Subcutaneous abdominal adipose tissue (tissue), 5 donors: ENCODE data around the gene RPS6KA5.

Source experiments
- H3K27ac ChIP-seq: one replicate; pipeline ENCODE4 v1.7.0; 2013; ENCODE audit warnings: low read depth, mild to moderate bottlenecking, inconsistent platforms, low read length, moderate library complexity
- H3K27me3 ChIP-seq, 5 donors: one replicate each; pipeline ENCODE4 v1.7.0; 2013; ENCODE audit warnings: low read length in 5 of 5, inconsistent platforms in 1 of 5; ENCODE audit not compliant: control insufficient read depth in 5 of 5, insufficient read depth in 4 of 5
- H3K36me3 ChIP-seq, 5 donors: one replicate each; pipeline ENCODE4 v1.7.0; 2013; ENCODE audit warnings: low read length in 5 of 5; ENCODE audit not compliant: control insufficient read depth in 5 of 5, insufficient read depth in 5 of 5
- H3K4me1 ChIP-seq, 5 donors: one replicate each; pipeline ENCODE4 v1.7.0; 2013; ENCODE audit warnings: low read length in 5 of 5, mild to moderate bottlenecking in 3 of 5, moderate library complexity in 1 of 5; ENCODE audit not compliant: control insufficient read depth in 5 of 5, insufficient read depth in 5 of 5
- H3K4me3 ChIP-seq, 5 donors: one replicate each; pipeline ENCODE4 v1.7.0; 2013; ENCODE audit warnings: low read length in 5 of 5, low read depth in 1 of 5
- H3K9ac ChIP-seq, 5 donors: one replicate each; pipeline ENCODE4 v1.7.0; 2013; ENCODE audit warnings: low read length in 5 of 5, mild to moderate bottlenecking in 4 of 5, moderate library complexity in 3 of 5
- H3K9me3 ChIP-seq, 5 donors: one replicate each; pipeline ENCODE4 v1.7.0; 2013; ENCODE audit warnings: low read length in 5 of 5; ENCODE audit not compliant: control insufficient read depth in 5 of 5
- donor health status: healthy.
- donor health status: healthy.
- donor health status: healthy.
- donor health status: healthy.
- donor health status: healthy.

RPS6KA5 gene

GRCh38 chr14:90819734-90820393 is 240.6 kb downstream of the RPS6KA5 start:
- no peak overlapping the region for H3K4me3 ChIP-seq
- H3K9ac ChIP-seq, result no peak overlapping the region
- no peaks in the 10 kb centered on the region for H3K36me3 ChIP-seq
- H3K4me1 ChIP-seq, result peaks cover 2 to 22% (median 16%) of the 10 kb centered on the region in 5 donors
- peaks cover 0 to 10% (median 4%) of the 10 kb centered on the region in 5 donors for H3K9me3 ChIP-seq
- H3K27ac ChIP-seq, result no peak overlapping the region
- H3K27me3 ChIP-seq, result no peaks in the 10 kb centered on the region

- H3K9me3 ChIP-seq, result peaks cover 0 to 6% (median under 1%) of the 10 kb centered on the region in 5 donors
- H3K4me3 ChIP-seq, result no peak overlapping the region
- no peak overlapping the region for H3K27ac ChIP-seq
- peaks cover 2 to 30% (median 23%) of the 10 kb centered on the region in 5 donors for H3K4me1 ChIP-seq
- no peaks in the 10 kb centered on the region for H3K36me3 ChIP-seq
- H3K9ac ChIP-seq, result peak overlapping the region in 2 of 5 donors; percentile 27 to 47
- no peaks in the 10 kb centered on the region for H3K27me3 ChIP-seq
Observed at GRCh38 chr14:90818715-90819114, 241.7 kb downstream of the RPS6KA5 start.

GRCh38 chr14:90816681-90817436 is 243.6 kb downstream of the RPS6KA5 start:
- Histone ChIP-seq H3K27ac (no peak overlapping the region), H3K36me3 (no peaks in the 10 kb centered on the region), H3K9ac (peak overlapping the region in 1 of 5 donors; percentile 47), H3K27me3 (no peaks in the 10 kb centered on the region), H3K9me3 (no peaks in the 10 kb centered on the region), H3K4me3 (no peak overlapping the region), H3K4me1 (peaks cover 2 to 30% (median 23%) of the 10 kb centered on the region in 5 donors)

- H3K9me3 ChIP-seq, result no peaks in the 10 kb centered on the region
- H3K27ac ChIP-seq, result no peak within 1 kb of the TSS
- H3K4me1 ChIP-seq, result peaks cover 2 to 30% (median 23%) of the 10 kb centered on the region in 5 donors
- peak within 1 kb of the TSS; percentile 49 to 92 (median 87) for H3K9ac ChIP-seq
- H3K27me3 ChIP-seq, result no peaks in the 10 kb centered on the region
- H3K36me3 ChIP-seq, result no peaks in the 10 kb centered on the region
- H3K4me3 ChIP-seq, result peak within 1 kb of the TSS; percentile 65 to 89 (median 80)
Observed at GRCh38 chr14:90815822-90816662, 244.4 kb downstream of the RPS6KA5 start, which contains the start of gene TTC7B. TSS of gene TTC7B (minus strand) at chr14:90816430. CDS start at chr14:90816295, 135 bp downstream.

- H3K9ac ChIP-seq, result peak overlapping the region; percentile 49 to 92 (median 87)
- no peak overlapping the region for H3K27ac ChIP-seq
- H3K36me3 ChIP-seq, result no peaks in the 10 kb centered on the region
- peak overlapping the region; percentile 58 to 89 (median 80) for H3K4me3 ChIP-seq
- peaks cover 2 to 31% (median 23%) of the 10 kb centered on the region in 5 donors for H3K4me1 ChIP-seq
- no peaks in the 10 kb centered on the region for H3K9me3 ChIP-seq
- no peaks in the 10 kb centered on the region for H3K27me3 ChIP-seq
Observed at GRCh38 chr14:90815572-90815821, 244.9 kb downstream of the RPS6KA5 start.

GRCh38 chr14:90814806-90815571 is 245.5 kb downstream of the RPS6KA5 start:
- Histone ChIP-seq H3K36me3 (no peaks in the 10 kb centered on the region), H3K4me3 (peak overlapping the region; percentile 58 to 89 (median 80)), H3K27me3 (no peaks in the 10 kb centered on the region), H3K9me3 (no peaks in the 10 kb centered on the region), H3K27ac (no peak overlapping the region), H3K4me1 (peaks cover 2 to 36% (median 23%) of the 10 kb centered on the region in 5 donors), H3K9ac (peak overlapping the region; percentile 49 to 92 (median 87))

- Histone ChIP-seq H3K36me3 (no peaks in the 10 kb centered on the region), H3K4me1 (peaks cover 4 to 46% (median 32%) of the 10 kb centered on the region in 5 donors), H3K9me3 (no peaks in the 10 kb centered on the region), H3K27ac (no peak overlapping the region), H3K27me3 (no peaks in the 10 kb centered on the region), H3K4me3 (no peak overlapping the region), H3K9ac (peak overlapping the region in 1 of 5 donors; percentile 12)
Observed at GRCh38 chr14:90813442-90813841, 247.0 kb downstream of the RPS6KA5 start.

GRCh38 chr14:90812109-90812508 is 248.3 kb downstream of the RPS6KA5 start:
- no peaks in the 10 kb centered on the region for H3K27me3 ChIP-seq
- H3K4me3 ChIP-seq, result no peak overlapping the region
- no peaks in the 10 kb centered on the region for H3K36me3 ChIP-seq
- H3K9me3 ChIP-seq, result no peaks in the 10 kb centered on the region
- H3K4me1 ChIP-seq, result peaks cover 14 to 55% (median 41%) of the 10 kb centered on the region in 5 donors
- peak overlapping the region in 1 of 5 donors; percentile 3 for H3K9ac ChIP-seq
- no peak overlapping the region for H3K27ac ChIP-seq

GRCh38 chr14:90811641-90812040 is 248.8 kb downstream of the RPS6KA5 start:
- no peak overlapping the region for H3K4me3 ChIP-seq

More at GRCh38 chr14:90811641-90812040, 248.8 kb downstream of the RPS6KA5 start:
- no peaks in the 10 kb centered on the region for H3K27me3 ChIP-seq
- H3K27ac ChIP-seq, result no peak overlapping the region
- H3K9me3 ChIP-seq, result no peaks in the 10 kb centered on the region
- peak overlapping the region in 1 of 5 donors; percentile 3 for H3K9ac ChIP-seq
- H3K36me3 ChIP-seq, result no peaks in the 10 kb centered on the region
- H3K4me1 ChIP-seq, result peaks cover 17 to 57% (median 45%) of the 10 kb centered on the region in 5 donors
